Testis (tissue), 3 donors: Measurements from ENCODE around the gene ZNF689. TPM values are rescaled to one million over a fixed set of nuclear protein-coding genes. Genes with fewer than 3 reads are reported as not detected.

Experiments
- DNase-seq: peaks from one replicate; pipeline ENCODE4 v3.0.0-alpha.2; 2019
- H3K27ac ChIP-seq, 2 donors: fragments of 200-600 bp; sonication (generic); one replicate each; pipeline ENCODE4 v1.5.1; 2019
- H3K27me3 ChIP-seq: fragments of 200-600 bp; sonication (generic); one replicate; pipeline ENCODE4 v1.5.1; 2019
- H3K36me3 ChIP-seq: fragments of 200-600 bp; sonication (generic); one replicate; pipeline ENCODE4 v1.5.1; 2017; ENCODE audit warnings: low read depth; ENCODE audit errors: missing control alignments
- H3K4me1 ChIP-seq: fragments of 200-600 bp; sonication (generic); one replicate; pipeline ENCODE4 v1.5.1; 2019
- H3K4me3 ChIP-seq, 2 donors: fragments of 200-600 bp; sonication (generic); one replicate each; pipeline ENCODE4 v1.5.1; 2017 to 2019
- H3K9me3 ChIP-seq: fragments of 200-600 bp; sonication (generic); one replicate; pipeline ENCODE4 v1.5.1; 2017
- POLR2A ChIP-seq: fragments of 450-650 bp; IDR thresholded peaks from one replicate; pipeline ENCODE4 v1.6.1; 2017; ENCODE audit warnings: antibody characterized with exemption, mild to moderate bottlenecking, moderate library complexity
- WGBS, 2 donors: methylation state at CpG; one replicate each; pipeline ENCODE4 v1.1.5; 2018; 5-methylcytosine and 5-hydroxymethylcytosine counted together
- intact Hi-C: fragments of 100-400 bp; cut with DNase I; formaldehyde crosslinking; loops from one replicate; pipeline ENCODE4 v1.15.1; 2023; ENCODE audit warnings: low total_unique reads
- polyA plus RNA-seq: library from polyadenylated mRNA; stranded (reverse); fragments of 350-450 nt; fragmentation: Illumina TruSeq; extraction: RNeasy Lipid Tissue Mini Kit (QIAGEN cat#74804); gene quantifications from one replicate; pipeline ENCODE4 v1.2.3, GENCODE V29; 2014; ENCODE audit warnings: low read depth, low replicate concordance; ENCODE audit not compliant: insufficient read depth
- total RNA-seq, 2 donors: library from RNA; depleted of rRNA; stranded (reverse); fragments of >200 nt; gene quantifications; one replicate each; pipeline ENCODE4 v1.2.3, GENCODE V29; 2016
- TF ChIP-seq, protein P1 (sequence below), 3 experiments: fragments of 450-650 bp in 2 of 3; fragments of 200-600 bp in 1 of 3; sonication (generic) in 1 of 3; IDR thresholded peaks; one replicate each; pipeline ENCODE4 v1.5.1; 2016 to 2019; ENCODE audit warnings: antibody characterized with exemption in 3 of 3, mild to moderate bottlenecking in 2 of 3, moderate library complexity in 1 of 3

Gene ZNF689
- total and polyA plus RNA-seq, 3 donors from 2014 or later: 33.0 to 82.7 (median 41.3) TPM

DNA sequence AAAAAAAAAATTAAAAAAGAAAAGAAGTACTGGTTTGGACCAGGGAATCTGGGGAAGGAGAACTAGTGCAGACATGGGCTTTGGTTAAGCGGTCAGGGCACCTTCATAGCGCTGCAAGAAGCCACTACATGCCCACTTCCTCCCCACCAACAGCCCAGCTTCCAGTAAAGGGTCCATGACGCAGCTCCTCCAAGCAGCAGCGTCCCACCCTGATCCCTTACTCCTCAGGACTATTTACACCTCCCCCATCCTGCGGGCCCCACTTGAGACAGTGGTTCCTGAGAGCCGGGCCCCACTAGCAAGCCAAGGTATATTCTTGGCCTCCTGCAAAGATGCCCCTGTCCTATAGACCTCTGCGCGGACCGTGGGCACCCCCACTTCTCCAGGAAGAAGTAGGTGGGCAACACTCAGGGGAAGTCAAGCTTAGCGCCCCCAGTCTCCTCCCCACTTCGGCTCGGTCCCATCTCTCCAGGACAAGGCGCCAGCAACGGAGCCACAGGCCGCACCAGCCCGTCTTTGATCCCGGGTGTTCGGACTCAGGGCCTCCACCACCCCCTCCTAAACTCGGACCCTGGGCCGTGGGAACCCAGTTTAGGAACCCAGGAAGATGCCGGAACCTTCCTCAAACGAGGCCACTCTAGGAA is 39.7 kb upstream of the ZNF689 start:
- peaks cover 12% of the 10 kb centered on the region for H3K4me1 ChIP-seq
- no peak for TF ChIP-seq POLR2A
- TF ChIP-seq, protein P1, sequence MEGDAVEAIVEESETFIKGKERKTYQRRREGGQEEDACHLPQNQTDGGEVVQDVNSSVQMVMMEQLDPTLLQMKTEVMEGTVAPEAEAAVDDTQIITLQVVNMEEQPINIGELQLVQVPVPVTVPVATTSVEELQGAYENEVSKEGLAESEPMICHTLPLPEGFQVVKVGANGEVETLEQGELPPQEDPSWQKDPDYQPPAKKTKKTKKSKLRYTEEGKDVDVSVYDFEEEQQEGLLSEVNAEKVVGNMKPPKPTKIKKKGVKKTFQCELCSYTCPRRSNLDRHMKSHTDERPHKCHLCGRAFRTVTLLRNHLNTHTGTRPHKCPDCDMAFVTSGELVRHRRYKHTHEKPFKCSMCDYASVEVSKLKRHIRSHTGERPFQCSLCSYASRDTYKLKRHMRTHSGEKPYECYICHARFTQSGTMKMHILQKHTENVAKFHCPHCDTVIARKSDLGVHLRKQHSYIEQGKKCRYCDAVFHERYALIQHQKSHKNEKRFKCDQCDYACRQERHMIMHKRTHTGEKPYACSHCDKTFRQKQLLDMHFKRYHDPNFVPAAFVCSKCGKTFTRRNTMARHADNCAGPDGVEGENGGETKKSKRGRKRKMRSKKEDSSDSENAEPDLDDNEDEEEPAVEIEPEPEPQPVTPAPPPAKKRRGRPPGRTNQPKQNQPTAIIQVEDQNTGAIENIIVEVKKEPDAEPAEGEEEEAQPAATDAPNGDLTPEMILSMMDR (IDR thresholded peaks at IDR 0.05): no peak
- WGBS, 2 donors: 16 to 19% methylated on average over 12 to 22 of the region's 22 CpGs
- no peaks in the 10 kb centered on the region for H3K36me3 ChIP-seq
- intact Hi-C loops: no loop called here
- peak overlapping the region; percentile 78 to 97 for H3K4me3 ChIP-seq
- H3K27me3 ChIP-seq: no peaks in the 10 kb centered on the region
- peak overlapping the region; percentile 92 to 95 for H3K27ac ChIP-seq
- DNase-seq: peak; percentile 46
- no peaks in the 10 kb centered on the region for H3K9me3 ChIP-seq

DNA sequence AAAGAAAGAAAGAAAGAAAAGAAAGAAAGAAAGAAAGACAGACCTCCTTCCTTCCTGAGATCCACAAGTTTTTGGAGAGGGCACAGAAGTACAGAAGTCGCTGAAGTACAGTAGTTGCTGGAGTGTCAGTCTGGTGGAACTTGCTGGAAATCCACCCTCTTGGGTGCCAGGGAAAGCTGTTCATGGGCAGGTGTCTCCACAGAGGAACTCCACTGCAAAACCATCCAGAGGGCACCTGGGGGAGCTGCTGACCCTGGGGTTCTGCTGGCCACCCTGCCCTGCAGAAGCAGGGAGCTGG is 37.0 kb upstream of the ZNF689 start:
- TF ChIP-seq, protein P1 (IDR thresholded peaks at IDR 0.05): no peak
- no peak for TF ChIP-seq POLR2A
- 81 to 83% methylated on average over 1 of the region's 1 CpG for WGBS, 2 donors
- Histone ChIP-seq H3K27me3 (no peaks in the 10 kb centered on the region), H3K4me1 (peaks cover 7% of the 10 kb centered on the region), H3K4me3 (no peak overlapping the region), H3K36me3 (no peaks in the 10 kb centered on the region), H3K27ac (no peak overlapping the region), H3K9me3 (no peaks in the 10 kb centered on the region)
- intact Hi-C loops: no loop called here
- no peak for DNase-seq

DNA sequence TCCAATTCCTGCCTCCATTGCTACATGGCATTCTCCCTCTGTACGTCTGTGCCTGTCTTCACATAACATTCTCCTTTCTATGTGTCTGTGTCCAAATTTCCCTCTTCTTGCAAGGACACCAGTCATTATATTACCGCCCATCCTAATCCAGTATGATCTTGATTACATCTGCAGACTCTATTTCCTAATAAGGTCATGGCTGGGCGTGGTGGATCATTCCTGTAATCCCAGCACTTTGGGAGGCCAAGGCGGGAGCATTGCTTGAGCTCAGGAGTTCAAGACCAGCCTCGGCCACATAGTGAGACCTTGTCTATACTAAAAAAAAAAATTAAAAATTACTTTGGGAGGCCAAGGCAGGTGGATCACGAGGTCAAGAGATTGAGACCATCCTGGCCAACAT is 35.5 kb upstream of the ZNF689 start:
- no peak overlapping the region for H3K27ac ChIP-seq
- 76 to 83% methylated on average over 6 of the region's 6 CpGs for WGBS, 2 donors
- H3K36me3 ChIP-seq: no peaks in the 10 kb centered on the region
- H3K9me3 ChIP-seq: no peaks in the 10 kb centered on the region
- H3K4me1 ChIP-seq: no peaks in the 10 kb centered on the region
- H3K4me3 ChIP-seq: no peak overlapping the region
- no peaks in the 10 kb centered on the region for H3K27me3 ChIP-seq
- intact Hi-C loops: no loop called here
- TF ChIP-seq, protein P1 (IDR thresholded peaks at IDR 0.05): no peak
- DNase-seq: no peak

DNA sequence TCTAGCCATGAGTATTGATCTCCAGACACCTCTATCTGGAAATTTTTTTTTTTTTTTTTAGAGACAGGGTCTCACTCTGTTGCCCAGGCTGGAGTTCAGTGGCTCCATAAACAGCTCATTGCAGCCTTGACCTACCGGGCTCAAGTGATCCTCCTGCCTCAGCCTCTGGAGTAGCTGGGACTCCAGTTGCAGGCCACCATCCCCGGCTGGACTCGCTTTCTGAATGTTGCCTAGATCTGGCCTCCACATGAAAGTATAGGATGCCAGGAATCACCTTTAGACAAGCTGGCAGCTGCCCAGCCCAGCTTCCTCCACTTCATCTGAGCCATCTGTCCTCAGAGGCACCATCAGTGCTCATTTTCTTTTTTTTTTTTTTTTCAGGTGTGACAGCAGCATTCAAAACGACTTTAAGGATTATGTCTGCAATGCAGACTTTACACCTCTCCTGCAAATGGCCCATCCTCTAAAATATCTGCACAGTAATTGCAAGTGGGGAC is 34.2 kb upstream of the ZNF689 start:
- no peaks in the 10 kb centered on the region for H3K9me3 ChIP-seq
- 75 to 79% methylated on average over 4 of the region's 4 CpGs for WGBS, 2 donors
- no peak overlapping the region for H3K4me3 ChIP-seq
- H3K4me1 ChIP-seq: no peaks in the 10 kb centered on the region
- TF ChIP-seq, protein P1 (IDR thresholded peaks at IDR 0.05): no peak
- TF ChIP-seq POLR2A: no peak
- DNase-seq: no peak
- H3K27ac ChIP-seq: no peak overlapping the region
- no peaks in the 10 kb centered on the region for H3K36me3 ChIP-seq
- no peaks in the 10 kb centered on the region for H3K27me3 ChIP-seq
- intact Hi-C loops: no loop called here

DNA sequence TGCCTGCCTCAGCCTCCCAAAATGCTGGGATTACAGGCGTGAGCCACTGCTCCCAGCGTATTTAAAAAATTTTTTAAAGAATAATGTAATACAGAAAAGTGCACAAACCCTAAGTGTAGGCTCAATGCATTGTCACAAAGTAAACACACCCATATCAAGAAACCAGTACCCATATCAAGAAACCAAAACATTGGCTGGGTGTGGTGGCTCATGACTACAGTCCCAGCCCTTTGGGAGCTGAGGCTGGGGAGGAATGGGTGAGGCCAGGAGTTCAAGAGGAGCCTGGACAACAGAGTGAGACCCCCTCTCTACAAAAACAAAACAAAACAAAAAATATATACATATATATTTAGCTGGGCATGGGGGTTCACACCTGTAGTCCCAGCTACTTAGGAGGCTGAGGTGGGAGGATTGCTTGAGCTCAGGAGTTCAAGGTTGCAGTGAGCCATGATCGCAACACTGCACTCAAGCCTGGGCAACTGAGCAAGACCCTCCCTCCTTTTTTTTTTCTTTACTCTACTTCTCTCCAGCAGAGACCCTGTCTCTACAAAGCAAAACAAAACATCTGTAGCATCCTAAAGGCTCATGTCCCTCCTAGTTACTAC is 31.3 kb upstream of the ZNF689 start:
- H3K4me1 ChIP-seq: no peaks in the 10 kb centered on the region
- H3K27me3 ChIP-seq: no peaks in the 10 kb centered on the region
- H3K9me3 ChIP-seq: no peaks in the 10 kb centered on the region
- no peak overlapping the region for H3K4me3 ChIP-seq
- TF ChIP-seq POLR2A: no peak
- TF ChIP-seq, protein P1 (IDR thresholded peaks at IDR 0.05): no peak
- 60 to 76% methylated on average over 3 of the region's 3 CpGs for WGBS, 2 donors
- H3K27ac ChIP-seq: no peak overlapping the region
- no peak for DNase-seq
- intact Hi-C loops: no loop called here
- H3K36me3 ChIP-seq: no peaks in the 10 kb centered on the region
